Activated CD8-positive, alpha-beta memory T cell treated with anti-CD3 and anti-CD28 coated beads, Interleukin-2, amount 50 U/mL, for 48 hours (primary cell): Measurements from ENCODE around the gene TPCN2.

Experiments used
- DNase-seq: peaks from one replicate; pipeline ENCODE4 v3.0.0-alpha.2; 2020

The TPCN2 gene

DNA sequence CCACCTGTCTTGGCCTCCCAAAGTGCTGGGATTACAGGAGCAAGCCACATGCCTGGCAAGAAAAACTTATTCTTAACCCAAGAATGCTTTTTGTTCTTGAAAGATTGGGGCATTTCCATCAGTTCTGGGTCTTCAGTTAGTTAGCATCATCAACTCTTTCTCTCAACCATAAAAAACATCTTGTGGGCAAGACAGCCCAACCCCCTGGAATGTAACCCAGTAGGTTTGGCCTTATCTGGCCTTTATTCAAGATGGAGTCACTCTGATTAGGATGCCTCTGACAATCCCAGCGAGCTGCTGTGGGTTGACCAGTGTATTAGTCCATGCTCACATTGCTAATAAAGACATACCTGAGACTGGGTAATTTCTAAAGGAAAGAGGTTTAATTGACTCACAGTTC is 9.2 kb upstream of the TPCN2 start:
- no peak for DNase-seq

GRCh38 chr11:69040051-69040450 is 8.7 kb upstream of the TPCN2 start:
- no peak for DNase-seq

- no peak for DNase-seq
Observed at GRCh38 chr11:69040581-69041260, 8.0 kb upstream of the TPCN2 start.

GRCh38 chr11:69041516-69041915 is 7.2 kb upstream of the TPCN2 start:
- no peak for DNase-seq

GRCh38 chr11:69044111-69045013 is 4.4 kb upstream of the TPCN2 start:
- DNase-seq: no peak

- no peak for DNase-seq
Observed at GRCh38 chr11:69048031-69048693, 570 bp upstream of the TPCN2 start.

DNA sequence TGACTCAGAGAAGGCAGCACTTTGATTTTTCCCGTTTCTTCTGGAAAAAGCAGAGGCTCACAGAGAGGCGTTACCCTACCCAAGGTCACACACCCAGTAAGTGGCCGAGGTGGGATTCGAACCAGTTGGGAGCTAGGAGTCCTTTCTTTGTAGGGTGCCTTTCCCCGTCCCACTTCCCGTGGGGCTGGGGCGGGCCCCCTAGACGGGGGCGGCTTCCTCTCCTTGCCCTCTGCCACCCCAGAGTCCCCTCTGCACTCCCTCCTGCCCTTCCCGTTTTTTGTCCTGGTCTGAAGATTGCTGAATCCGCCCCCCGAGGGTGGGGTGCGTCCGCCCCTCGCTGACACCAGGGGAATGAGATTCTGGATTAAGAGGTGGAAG is 747 bp downstream of the TPCN2 start:
- no peak for DNase-seq

- no peak for DNase-seq
Observed at GRCh38 chr11:69050592-69051380, 2.1 kb downstream of the TPCN2 start.

GRCh38 chr11:69051381-69052342 is 2.9 kb downstream of the TPCN2 start:
- DNase-seq: no peak

DNA sequence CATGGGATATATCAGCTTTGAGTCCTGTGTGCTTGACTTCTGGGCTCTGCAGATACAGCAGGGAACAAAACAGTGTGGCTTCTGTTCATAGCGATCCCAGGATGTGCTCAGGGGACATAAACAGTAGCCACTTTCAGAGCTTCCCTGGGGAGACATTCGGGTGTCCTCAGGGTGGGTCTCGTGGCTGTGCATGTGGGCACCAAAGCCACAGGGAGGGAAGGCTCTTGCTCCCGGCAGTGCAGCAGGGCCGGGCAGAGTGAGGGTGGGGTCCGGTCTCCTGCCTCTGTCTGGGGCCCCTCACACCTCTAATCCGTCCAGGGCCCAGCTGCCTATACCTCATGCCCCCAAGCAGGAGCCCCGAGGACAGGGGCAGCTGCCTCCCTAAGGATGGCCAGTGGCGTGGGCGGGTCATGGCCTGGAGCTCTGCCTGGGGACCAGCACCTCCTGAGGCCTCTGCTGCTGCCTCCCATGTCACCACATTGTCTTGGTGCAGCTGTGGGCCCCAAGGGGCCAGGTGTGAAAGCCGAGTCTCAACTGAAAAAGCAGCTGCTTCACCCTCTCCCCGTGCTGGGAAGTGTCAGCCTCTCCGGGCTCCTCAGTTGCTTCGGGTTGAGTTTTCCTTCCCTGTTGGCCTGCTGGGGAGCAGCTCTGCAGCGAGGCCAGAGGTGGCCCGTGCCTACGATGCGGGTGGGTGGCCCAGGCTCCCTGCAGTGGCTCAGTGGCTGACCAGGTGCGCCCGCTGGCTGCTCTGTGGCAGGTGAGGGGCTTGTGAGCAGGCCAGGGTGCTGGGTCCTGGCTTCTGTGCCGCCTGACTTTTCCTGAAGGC is 3.8 kb downstream of the TPCN2 start:
- no peak for DNase-seq

GRCh38 chr11:69053169-69053477 is 4.4 kb downstream of the TPCN2 start:
- DNase-seq: no peak

- no peak for DNase-seq
Observed at GRCh38 chr11:69053546-69054396, 5.0 kb downstream of the TPCN2 start.

GRCh38 chr11:69054397-69055211 is 5.9 kb downstream of the TPCN2 start:
- no peak for DNase-seq

- DNase-seq: no peak
Observed at GRCh38 chr11:69055212-69055586, 6.5 kb downstream of the TPCN2 start.

GRCh38 chr11:69055598-69056516 is 7.1 kb downstream of the TPCN2 start:
- DNase-seq: no peak

DNA sequence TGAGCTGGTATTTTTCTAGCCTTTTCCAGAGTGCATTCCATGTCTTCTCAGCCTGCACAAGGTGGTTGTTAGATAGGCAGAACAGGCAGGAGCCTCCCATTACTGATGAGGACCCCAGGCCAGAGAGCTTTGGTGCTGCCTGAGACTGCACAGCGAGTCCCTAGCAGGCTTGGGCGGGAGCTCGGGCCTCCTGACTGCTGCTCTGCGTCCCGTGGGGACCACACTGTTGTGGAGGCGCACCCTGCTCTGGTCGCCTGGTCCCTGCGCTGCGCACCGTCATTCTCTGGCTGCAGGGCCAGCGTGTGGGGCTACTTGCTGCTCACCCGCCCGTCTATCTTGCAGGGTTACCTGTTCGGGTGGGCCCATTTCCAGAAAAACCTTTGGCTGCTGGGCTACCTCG is 8.5 kb downstream of the TPCN2 start:
- DNase-seq: no peak

DNA sequence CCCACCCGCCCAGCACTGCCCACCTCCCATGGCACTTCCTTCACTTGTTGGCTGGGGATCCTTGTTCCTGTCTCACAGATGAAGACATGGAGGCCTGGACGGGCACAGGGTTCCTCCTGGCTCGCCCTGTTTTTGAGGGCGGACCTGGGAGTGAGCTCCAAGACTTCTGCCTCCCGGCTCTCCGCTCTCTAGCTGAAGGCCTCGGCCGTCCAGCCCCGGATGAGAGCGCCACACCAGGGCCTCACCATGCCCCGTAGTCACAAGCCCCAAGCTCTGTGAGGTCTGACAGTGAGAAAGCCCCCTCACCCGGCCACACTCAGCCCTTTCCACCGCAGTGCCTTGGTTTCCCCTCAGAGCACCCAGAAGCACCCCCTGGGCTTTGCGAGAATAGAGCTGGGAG is 9.1 kb downstream of the TPCN2 start:
- DNase-seq: no peak
